OCI-LY1 (cell line): Measurements from ENCODE around the gene GAL3ST1.

Experiments used
- H2AFZ ChIP-seq: fragments of 200-600 bp; sonication (generic), shearing (Covaris generic); 2 replicates; pipeline ENCODE4 v1.6.0; 2014; ENCODE audit warnings: antibody characterized with exemption, mild to moderate bottlenecking, low read length
- H3F3A ChIP-seq: fragments of 200-600 bp; sonication (generic), shearing (Covaris generic); 2 replicates; pipeline ENCODE4 v1.6.0; 2014; ENCODE audit warnings: mild to moderate bottlenecking, antibody characterized with exemption, low read length, moderate library complexity; ENCODE audit not compliant: insufficient read depth
- H3K27ac ChIP-seq: fragments of 200-600 bp; sonication (generic); 2 replicates; pipeline ENCODE4 v1.5.1; 2014; ENCODE audit warnings: low read length, mixed run types, mild to moderate bottlenecking, low read depth; ENCODE audit not compliant: poor library complexity, severe bottlenecking
- H3K27me3 ChIP-seq: fragments of 200-600 bp; sonication (generic); 2 replicates; pipeline ENCODE4 v1.6.0; 2014; ENCODE audit warnings: antibody characterized with exemption, mild to moderate bottlenecking, low read length, moderate library complexity; ENCODE audit not compliant: insufficient read depth
- H3K36me3 ChIP-seq: fragments of 200-600 bp; sonication (generic); 2 replicates; pipeline ENCODE4 v1.6.1; 2014; ENCODE audit warnings: mild to moderate bottlenecking, antibody characterized with exemption, low read length, moderate library complexity, mixed read lengths; ENCODE audit not compliant: insufficient read depth
- H3K4me1 ChIP-seq: fragments of 200-600 bp; sonication (generic); 2 replicates; pipeline ENCODE4 v1.5.1; 2014; ENCODE audit warnings: mild to moderate bottlenecking, low read length, moderate library complexity; ENCODE audit not compliant: insufficient read depth, severe bottlenecking
- H3K4me2 ChIP-seq: fragments of 200-600 bp; sonication (generic), shearing (Covaris generic); 2 replicates; pipeline ENCODE4 v1.6.1; 2014; ENCODE audit warnings: low read length
- H3K4me3 ChIP-seq: fragments of 200-600 bp; sonication (generic); 2 replicates; pipeline ENCODE4 v1.5.1; 2014; ENCODE audit warnings: low read length, low read depth, mild to moderate bottlenecking, mixed read lengths; ENCODE audit not compliant: poor library complexity, severe bottlenecking
- H3K79me2 ChIP-seq: fragments of 200-600 bp; shearing (Covaris generic); 2 replicates; pipeline ENCODE4 v1.6.1; 2016; ENCODE audit warnings: mixed run types, low read length, mixed read lengths; ENCODE audit not compliant: insufficient read depth
- H3K9ac ChIP-seq: fragments of 200-600 bp; sonication (generic), shearing (Covaris generic); 2 replicates; pipeline ENCODE4 v1.6.1; 2014; ENCODE audit warnings: mild to moderate bottlenecking, low read length, mixed read lengths
- H3K9me2 ChIP-seq: fragments of 200-600 bp; sonication (generic), shearing (Covaris generic); 2 replicates; pipeline ENCODE4 v1.6.1; 2014; ENCODE audit warnings: low read depth, mild to moderate bottlenecking, low read length, mixed read lengths
- H3K9me3 ChIP-seq: fragments of 200-600 bp; shearing (Covaris generic); 2 replicates; pipeline ENCODE4 v1.6.1; 2014; ENCODE audit warnings: low read length, mixed read lengths
- H4K20me1 ChIP-seq: fragments of 200-600 bp; sonication (generic), shearing (Covaris generic); 2 replicates; pipeline ENCODE4 v1.6.0; 2016; ENCODE audit warnings: mild to moderate bottlenecking, low read length; ENCODE audit not compliant: insufficient read depth
- CTCF ChIP-seq: fragments of 200-600 bp; sonication (generic), shearing (Covaris generic); IDR thresholded peaks from 2 replicates; pipeline ENCODE4 v1.5.1; 2017; ENCODE audit warnings: mild to moderate bottlenecking, antibody characterized with exemption, low read length, moderate library complexity, mixed read lengths
- EZH2 ChIP-seq: fragments of 200-600 bp; sonication (generic), shearing (Covaris generic); IDR thresholded peaks from 2 replicates; pipeline ENCODE4 v1.8.0; 2017; ENCODE audit warnings: borderline replicate concordance, mixed run types, mild to moderate bottlenecking, antibody characterized with exemption, low read length, moderate library complexity, mixed read lengths

GAL3ST1 gene

GRCh38 chr22:30523646-30524489, 50.6 kb downstream of the GAL3ST1 start:
- Histone ChIP-seq H3F3A (no peaks in the 10 kb centered on the region), H3K4me1 (no peaks in the 10 kb centered on the region), H3K79me2 (no peaks in the 10 kb centered on the region), H3K9ac (no peak overlapping the region), H4K20me1 (no peaks in the 10 kb centered on the region), H3K27me3 (0 out of 2 replicates have a peak, but pooled peaks cover 6% of the 10 kb centered on the region), H3K9me3 (no peaks in the 10 kb centered on the region), H3K4me2 (no peak overlapping the region), H2AFZ (no peak overlapping the region), H3K27ac (no peak overlapping the region), H3K4me3 (no peak overlapping the region), H3K9me2 (no peaks in the 10 kb centered on the region), H3K36me3 (no peaks in the 10 kb centered on the region)
- no peak for TF ChIP-seq CTCF

GRCh38 chr22:30521368-30522156, 52.9 kb downstream of the GAL3ST1 start:
- Histone ChIP-seq H3K79me2 (no peaks in the 10 kb centered on the region), H3K4me2 (no peak overlapping the region), H3K9me3 (no peaks in the 10 kb centered on the region), H3F3A (no peaks in the 10 kb centered on the region), H3K27me3 (0 out of 2 replicates have a peak, but pooled peaks cover 6% of the 10 kb centered on the region), H2AFZ (no peak overlapping the region), H3K27ac (no peak overlapping the region), H3K4me1 (no peaks in the 10 kb centered on the region), H3K4me3 (no peak overlapping the region), H4K20me1 (no peaks in the 10 kb centered on the region), H3K9ac (no peak overlapping the region), H3K36me3 (no peaks in the 10 kb centered on the region), H3K9me2 (no peaks in the 10 kb centered on the region)
- TF ChIP-seq EZH2 (no peak), CTCF (no peak)

GRCh38 chr22:30519842-30520425, 54.5 kb downstream of the GAL3ST1 start:
- no peak overlapping the region for H3K4me3 ChIP-seq
- TF ChIP-seq CTCF: no peak
- H3K36me3 ChIP-seq: no peaks in the 10 kb centered on the region
- H3K4me2 ChIP-seq: no peak overlapping the region
- no peaks in the 10 kb centered on the region for H3K9me3 ChIP-seq
- H3K27ac ChIP-seq: no peak overlapping the region
- H3K9me2 ChIP-seq: no peaks in the 10 kb centered on the region
- no peaks in the 10 kb centered on the region for H3F3A ChIP-seq
- no peak overlapping the region for H3K9ac ChIP-seq
- H4K20me1 ChIP-seq: no peaks in the 10 kb centered on the region
- H3K4me1 ChIP-seq: no peaks in the 10 kb centered on the region
- H3K79me2 ChIP-seq: no peaks in the 10 kb centered on the region
- no peak overlapping the region for H2AFZ ChIP-seq
- H3K27me3 ChIP-seq: no peaks in the 10 kb centered on the region
